Measurements from ENCODE around the gene TTC7B.

The TTC7B gene

GRCh38 chr14:90804292-90805083 lies 11.7 kb downstream of the TTC7B start:
- FAIRE-seq (no peak), DNase-seq (ENCODE audit: insufficient read length, low spot score) (no peak)

DNA sequence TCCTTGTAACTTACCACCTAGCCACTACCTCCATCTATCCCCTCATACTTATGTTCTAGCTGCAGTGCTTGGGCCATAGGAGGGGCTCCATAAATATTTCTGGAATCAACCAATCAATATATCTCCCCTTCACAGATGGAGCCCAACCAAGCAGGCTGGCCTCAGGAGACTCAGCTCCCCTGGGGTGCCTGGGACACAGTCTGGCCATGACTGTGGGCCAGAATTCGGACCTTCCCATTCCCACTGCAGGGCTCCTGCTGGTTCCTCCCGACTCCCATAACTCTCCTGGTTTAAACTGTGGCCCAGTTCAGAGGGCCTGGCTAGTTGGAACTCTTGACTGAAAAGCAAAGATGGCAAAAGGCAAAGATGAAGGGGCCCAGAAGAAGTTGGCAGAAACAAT lies 13.0 kb downstream of the TTC7B start:
- TF ChIP-seq POLR2A (IDR thresholded peaks at IDR 0.05; ENCODE audit: low read depth, low read length), result no peak
- DNase-seq (ENCODE audit: insufficient read length, low spot score), result no peak
- FAIRE-seq, result no peak

More at GRCh38 chr14:90804292-90805083, 11.7 kb downstream of the TTC7B start:
- no peak for TF ChIP-seq POLR2A (IDR thresholded peaks at IDR 0.05; ENCODE audit: low read depth, low read length)

GRCh38 chr14:90799420-90799819 lies 16.8 kb downstream of the TTC7B start:
- FAIRE-seq (no peak), DNase-seq (ENCODE audit: insufficient read length, low spot score) (no peak)
- TF ChIP-seq POLR2A (IDR thresholded peaks at IDR 0.05; ENCODE audit: low read depth, low read length), result no peak

- FAIRE-seq (no peak), DNase-seq (ENCODE audit: insufficient read length, low spot score) (no peak)
- no peak for TF ChIP-seq POLR2A (IDR thresholded peaks at IDR 0.05; ENCODE audit: low read depth, low read length)
Observed at GRCh38 chr14:90797919-90798318, 18.3 kb downstream of the TTC7B start.

DNA sequence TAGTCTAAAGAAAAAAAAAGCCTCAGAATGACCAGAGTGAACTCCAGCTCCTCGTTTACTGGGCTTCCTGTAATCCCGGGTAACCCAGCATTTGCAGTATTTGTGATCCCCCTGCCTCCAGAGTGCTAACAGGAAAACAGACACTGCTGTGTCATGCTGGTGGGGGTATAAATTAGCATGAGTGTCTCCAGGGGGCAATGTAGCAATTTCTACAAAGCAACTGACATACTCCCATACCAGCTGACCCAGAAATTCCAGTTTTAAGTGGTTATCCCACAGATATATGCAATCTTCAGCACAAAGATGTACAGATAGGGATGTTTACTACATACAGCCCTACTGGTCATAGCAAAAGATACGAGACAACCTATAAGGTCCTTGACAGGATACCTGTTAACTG lies 18.8 kb downstream of the TTC7B start:
- FAIRE-seq, result no peak
- TF ChIP-seq POLR2A (IDR thresholded peaks at IDR 0.05; ENCODE audit: low read depth, low read length), result no peak
- no peak for DNase-seq (ENCODE audit: insufficient read length, low spot score)

GRCh38 chr14:90796329-90796728 lies 19.9 kb downstream of the TTC7B start:
- FAIRE-seq, result no peak
- TF ChIP-seq POLR2A (IDR thresholded peaks at IDR 0.05; ENCODE audit: low read depth, low read length), result no peak
- DNase-seq (ENCODE audit: insufficient read length, low spot score), result no peak

DNA sequence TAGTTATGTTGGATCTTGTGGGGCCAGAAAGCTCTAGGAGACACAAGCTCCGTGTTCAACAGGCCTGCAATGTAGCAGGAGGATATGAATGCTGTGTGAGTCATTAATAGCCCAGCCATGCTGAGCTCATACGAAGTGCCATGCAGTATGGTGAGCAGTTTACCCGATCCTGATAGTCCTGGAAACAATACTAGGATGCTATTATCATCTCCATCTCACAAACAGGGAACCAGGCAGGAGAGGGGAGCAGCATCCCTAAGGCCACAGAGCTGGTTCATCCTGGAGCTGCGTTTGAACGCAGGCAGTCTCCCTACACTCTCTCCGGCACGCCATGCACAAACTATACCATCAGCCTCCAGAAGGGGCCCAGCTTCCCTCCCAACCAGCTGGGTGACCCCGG lies 20.5 kb downstream of the TTC7B start:
- FAIRE-seq (peak; percentile 99), DNase-seq (ENCODE audit: insufficient read length, low spot score) (peak; percentile 94)

DNA sequence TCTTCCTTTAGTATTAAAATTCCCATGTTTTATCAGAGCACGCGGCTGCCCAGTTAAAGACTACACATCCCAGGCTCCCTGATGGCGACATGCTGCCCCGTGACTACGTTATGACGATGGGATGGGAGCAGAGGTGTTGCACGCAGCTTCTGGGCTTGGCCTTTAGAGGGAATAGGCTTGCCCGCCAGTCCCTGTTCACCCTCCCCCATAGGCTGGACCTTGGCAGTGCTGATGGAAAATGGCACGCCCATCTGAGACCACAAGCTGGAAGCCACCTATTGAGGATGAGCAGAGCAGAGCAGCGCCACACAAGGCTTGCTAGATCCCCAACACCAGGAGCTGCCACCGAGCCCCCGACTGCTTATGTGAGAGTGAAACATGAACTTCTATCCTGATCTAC lies 24.7 kb downstream of the TTC7B start:
- no peak for FAIRE-seq
- TF ChIP-seq POLR2A (IDR thresholded peaks at IDR 0.05; ENCODE audit: low read depth, low read length), result no peak
- DNase-seq (ENCODE audit: insufficient read length, low spot score), result no peak

More for the DNA sequence above, 20.5 kb downstream of the TTC7B start:
- no peak for TF ChIP-seq POLR2A (IDR thresholded peaks at IDR 0.05; ENCODE audit: low read depth, low read length)

- FAIRE-seq (no peak), DNase-seq (ENCODE audit: insufficient read length, low spot score) (no peak)
- TF ChIP-seq POLR2A (IDR thresholded peaks at IDR 0.05; ENCODE audit: low read depth, low read length), result no peak
Observed at GRCh38 chr14:90788031-90788430, 28.2 kb downstream of the TTC7B start.

DNA sequence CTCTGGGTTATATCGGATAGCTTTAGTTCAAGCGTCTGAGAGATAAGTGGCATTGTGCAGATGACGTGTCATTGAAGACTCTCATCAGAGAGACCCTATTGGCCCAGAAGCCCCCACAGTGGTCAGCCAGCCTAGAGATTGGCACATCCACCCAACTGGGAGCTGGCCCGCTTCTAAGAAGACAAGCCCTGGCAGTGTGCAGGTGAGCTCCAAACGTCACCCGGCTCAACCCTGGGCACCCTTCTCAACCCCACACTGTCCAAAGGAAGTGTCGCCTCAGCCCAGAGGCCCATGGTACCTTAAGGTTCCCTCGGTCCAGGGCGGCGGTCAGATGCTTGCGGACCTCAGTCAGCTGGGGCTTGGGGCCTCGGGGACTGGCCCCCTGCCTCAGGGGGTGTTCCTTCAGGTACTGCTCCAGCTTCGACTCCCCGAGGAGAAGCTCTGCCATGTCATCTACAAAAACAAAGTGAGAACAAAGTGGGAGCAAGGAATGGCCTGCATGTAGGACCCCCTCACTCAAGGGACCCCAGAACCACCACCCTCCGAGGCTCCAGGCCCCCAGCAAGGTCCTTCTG lies 30.3 kb downstream of the TTC7B start:
- TF ChIP-seq POLR2A (IDR thresholded peaks at IDR 0.05; ENCODE audit: low read depth, low read length), result no peak
- FAIRE-seq (no peak), DNase-seq (ENCODE audit: insufficient read length, low spot score) (no peak)

DNA sequence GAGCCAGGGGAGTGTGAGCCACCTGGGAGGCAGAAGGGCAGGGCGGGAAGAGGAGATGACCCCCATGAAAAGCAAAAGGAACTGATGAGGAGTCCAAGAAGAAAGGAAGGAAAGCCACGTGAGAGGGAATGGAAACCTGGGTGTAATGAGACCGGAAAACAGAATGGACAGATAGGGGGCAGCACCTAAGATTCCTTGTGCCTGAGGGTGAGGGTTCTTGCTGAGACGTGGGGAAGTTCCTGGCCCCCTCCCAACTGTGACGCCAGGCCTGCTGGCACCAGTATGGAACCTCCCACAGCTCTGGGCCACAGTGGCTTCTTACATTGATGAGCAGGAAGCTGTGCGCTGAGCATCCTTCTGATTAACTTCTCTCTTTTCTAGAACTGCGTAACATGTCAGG lies 30.8 kb downstream of the TTC7B start:
- no peak for TF ChIP-seq POLR2A (IDR thresholded peaks at IDR 0.05; ENCODE audit: low read depth, low read length)
- FAIRE-seq (no peak), DNase-seq (ENCODE audit: insufficient read length, low spot score) (no peak)

- TF ChIP-seq POLR2A (IDR thresholded peaks at IDR 0.05; ENCODE audit: low read depth, low read length), result no peak
- FAIRE-seq, result no peak
- DNase-seq (ENCODE audit: insufficient read length, low spot score), result no peak
Observed at GRCh38 chr14:90784621-90785270, 31.5 kb downstream of the TTC7B start.

DNA sequence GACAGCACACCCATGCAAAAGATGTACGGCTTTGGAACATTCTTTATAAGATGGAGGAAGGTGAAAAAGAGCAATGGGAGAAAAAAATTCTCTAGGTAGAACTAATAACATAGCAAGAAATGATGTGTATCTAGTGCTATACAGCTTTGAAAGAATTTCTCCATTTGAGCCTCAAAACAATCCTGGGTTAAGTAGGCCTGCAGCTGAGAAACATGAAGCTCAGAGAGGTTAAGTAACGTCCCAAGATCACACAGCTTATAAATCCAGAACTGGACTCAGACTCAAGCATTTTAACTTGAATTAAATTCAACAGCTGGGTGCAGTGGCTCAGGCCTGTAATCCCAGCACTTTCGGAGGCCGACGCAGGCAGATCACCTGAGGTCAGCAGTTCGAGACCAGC lies 32.9 kb downstream of the TTC7B start:
- FAIRE-seq (no peak), DNase-seq (ENCODE audit: insufficient read length, low spot score) (no peak)
- no peak for TF ChIP-seq POLR2A (IDR thresholded peaks at IDR 0.05; ENCODE audit: low read depth, low read length)

- no peak for FAIRE-seq
Observed at GRCh38 chr14:90782892-90783291, 33.3 kb downstream of the TTC7B start.

DNA sequence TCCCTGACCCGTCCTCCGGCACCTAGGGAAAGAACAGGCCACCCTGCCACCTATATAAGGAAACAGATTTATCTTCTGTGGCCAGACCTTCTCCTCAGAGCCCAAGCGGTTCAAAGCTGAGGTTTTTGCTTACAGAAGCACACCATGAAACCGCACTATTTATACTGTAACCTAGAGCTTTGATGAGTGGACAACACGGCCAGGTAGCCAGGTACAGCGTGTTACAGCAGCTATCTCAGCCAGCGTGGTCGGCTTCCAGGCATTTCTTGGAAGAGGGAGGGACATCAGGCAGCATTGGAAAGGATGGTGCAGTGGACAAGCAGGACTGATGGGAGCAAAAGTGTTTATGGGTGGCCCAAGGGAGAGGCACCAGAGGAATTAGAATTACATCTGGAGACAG lies 34.4 kb downstream of the TTC7B start:
- DNase-seq (ENCODE audit: insufficient read length, low spot score), result no peak
- TF ChIP-seq POLR2A (IDR thresholded peaks at IDR 0.05; ENCODE audit: low read depth, low read length), result no peak
- no peak for FAIRE-seq

More at GRCh38 chr14:90782892-90783291, 33.3 kb downstream of the TTC7B start:
- no peak for TF ChIP-seq POLR2A (IDR thresholded peaks at IDR 0.05; ENCODE audit: low read depth, low read length)
- DNase-seq (ENCODE audit: insufficient read length, low spot score), result no peak

Measured in H54 (cell line).